PC-3 (cell line): ENCODE data around the gene NOP14. TPM values are rescaled to one million over a fixed set of nuclear protein-coding genes. Genes with fewer than 3 reads are reported as not detected.
A peak's percentile ranks its signal among the peaks of the same experiment; 100 is the strongest.

Source experiments
- ATAC-seq: fragments of 200-7000 bp; cut with Tn5 transposase; 2 replicates; pipeline ENCODE4 v1.9.1; 2020; ENCODE audit warnings: mild to moderate bottlenecking, moderate library complexity
- BruUV-seq: library from RNA; stranded (reverse); fragments of 400-500 nt; replicated peaks from 2 replicates; lab custom pipeline; 2021; lab: Mats Ljungman, UMichigan
- CTCF ChIA-PET: fragments of 300-600 bp; sonication (Branson Sonifier 250); formaldehyde crosslinking; loops from one replicate; lab custom pipeline; 2022; ENCODE audit warnings: antibody characterized with exemption; lab: Charles Lee
- POLR2A ChIA-PET: fragments of 300-600 bp; sonication (Branson Sonifier 250); formaldehyde crosslinking; loops from one replicate; lab custom pipeline; 2022; ENCODE audit warnings: antibody characterized with exemption; ENCODE audit not compliant: unreplicated experiment; lab: Charles Lee
- DNase-seq: peaks from one replicate; pipeline ENCODE4 v3.0.0-alpha.2; 2015
- H2AFZ ChIP-seq: fragments of 300-600 bp; sonication (generic); 2 replicates; pipeline ENCODE4 v1.6.0; 2016; ENCODE audit warnings: antibody characterized with exemption, low read length
- H3F3A ChIP-seq: fragments of 300-600 bp; sonication (generic); one replicate; pipeline ENCODE4 v1.6.0; 2017; ENCODE audit warnings: antibody characterized with exemption, low read length, control low read depth, mild to moderate bottlenecking; ENCODE audit not compliant: unreplicated experiment
- H3K27ac ChIP-seq: fragments of 300-600 bp; sonication (generic); 2 replicates; pipeline ENCODE4 v1.5.1; 2016; ENCODE audit warnings: mild to moderate bottlenecking, low read length
- H3K27me3 ChIP-seq: fragments of 300-600 bp; sonication (generic); 2 replicates; pipeline ENCODE4 v1.6.1; 2016; ENCODE audit warnings: low read length, mixed read lengths
- H3K36me3 ChIP-seq: fragments of 300-600 bp; sonication (generic); 2 replicates; pipeline ENCODE4 v1.6.1; 2016; ENCODE audit warnings: low read depth, mixed run types, low read length, mixed read lengths
- H3K4me1 ChIP-seq: fragments of 300-600 bp; sonication (generic); 2 replicates; pipeline ENCODE4 v1.5.1; 2016; ENCODE audit warnings: low read length; ENCODE audit not compliant: insufficient read depth
- H3K4me2 ChIP-seq: fragments of 300-600 bp; sonication (generic); 2 replicates; pipeline ENCODE4 v1.6.0; 2016; ENCODE audit warnings: low read length
- H3K4me3 ChIP-seq: fragments of 300-600 bp; sonication (generic); 2 replicates; pipeline ENCODE4 v1.5.1; 2016; ENCODE audit warnings: mild to moderate bottlenecking, low read length, mixed read lengths
- H3K79me2 ChIP-seq: fragments of 300-600 bp; sonication (generic); 2 replicates; pipeline ENCODE4 v1.6.1; 2017; ENCODE audit warnings: low read length, mixed read lengths
- H3K9ac ChIP-seq: fragments of 300-600 bp; sonication (generic); 2 replicates; pipeline ENCODE4 v1.6.0; 2016; ENCODE audit warnings: mild to moderate bottlenecking, low read length
- H3K9me2 ChIP-seq: fragments of 300-600 bp; sonication (generic); replicated peaks from 2 replicates; pipeline ENCODE4 v1.6.1; 2016; ENCODE audit warnings: mixed run types, low read length, mixed read lengths
- H3K9me3 ChIP-seq: fragments of 300-600 bp; sonication (generic); 2 replicates; pipeline ENCODE4 v1.6.1; 2016; ENCODE audit warnings: low read length, mixed read lengths
- H4K20me1 ChIP-seq: fragments of 300-600 bp; sonication (generic); 2 replicates; pipeline ENCODE4 v1.6.1; 2016; ENCODE audit warnings: low read length, mixed read lengths
- CTCF ChIP-seq: fragments of 300-600 bp; sonication (generic); conservative IDR thresholded peaks from 2 replicates; pipeline ENCODE4 v1.5.1; 2017; ENCODE audit warnings: antibody characterized with exemption, low read depth, mild to moderate bottlenecking, low read length
- EZH2 ChIP-seq: fragments of 300-600 bp; sonication (generic); IDR thresholded peaks from one replicate; pipeline ENCODE4 v1.6.1; 2017; ENCODE audit warnings: antibody characterized with exemption, mild to moderate bottlenecking, low read length; ENCODE audit not compliant: unreplicated experiment
- EZH2phosphoT487 ChIP-seq: fragments of 300-600 bp; sonication (generic); IDR thresholded peaks from 2 replicates; pipeline ENCODE4 v1.6.1; 2018; ENCODE audit warnings: mild to moderate bottlenecking, antibody characterized with exemption, low read length, borderline replicate concordance
- intact Hi-C: fragments of 100-400 bp; cut with micrococcal nuclease; formaldehyde crosslinking; loops from 2 replicates; pipeline ENCODE4 v1.9.0; 2023
- total RNA-seq: library from RNA; depleted of rRNA; stranded (reverse); fragments of >200 nt; gene quantifications from 2 replicates; pipeline ENCODE4 v1.2.3, GENCODE V29; 2014

The NOP14 gene
- total RNA-seq, 1 experiment from 2014 or later: 26.0 TPM

GRCh38 chr4:3007724-3008123 is 44.5 kb upstream of the NOP14 start:
- H4K20me1 ChIP-seq: no peaks in the 10 kb centered on the region
- ChIA-PET CTCF (no interaction called here), POLR2A (no interaction called here)
- DNase-seq: no peak
- H3K4me3 ChIP-seq: no peak overlapping the region
- ATAC-seq: no peak
- H3K27ac ChIP-seq: no peak overlapping the region
- H3K4me1 ChIP-seq: peaks cover 14% of the 10 kb centered on the region
- no peaks in the 10 kb centered on the region for H3K27me3 ChIP-seq
- BruUV-seq: no TSS peak
- H3K9ac ChIP-seq: no peak overlapping the region
- no peaks in the 10 kb centered on the region for H3K36me3 ChIP-seq
- no peaks in the 10 kb centered on the region for H3K9me2 ChIP-seq
- H2AFZ ChIP-seq: no peak overlapping the region
- no peaks in the 10 kb centered on the region for H3K79me2 ChIP-seq
- TF ChIP-seq EZH2phosphoT487 (no peak), CTCF (no peak), EZH2 (no peak)
- H3K4me2 ChIP-seq: no peak overlapping the region
- H3K9me3 ChIP-seq: no peaks in the 10 kb centered on the region
- intact Hi-C loops: no loop called here
- no peaks in the 10 kb centered on the region for H3F3A ChIP-seq

GRCh38 chr4:2996415-2996814 is 33.2 kb upstream of the NOP14 start:
- Histone ChIP-seq H3K79me2 (no peaks in the 10 kb centered on the region), H3K27ac (no peak overlapping the region), H3K4me3 (no peak overlapping the region), H2AFZ (no peak overlapping the region), H3K27me3 (no peaks in the 10 kb centered on the region), H3K9me2 (no peaks in the 10 kb centered on the region), H3K36me3 (no peaks in the 10 kb centered on the region), H3K9ac (no peak overlapping the region), H3K4me1 (no peaks in the 10 kb centered on the region), H3K9me3 (no peaks in the 10 kb centered on the region), H3K4me2 (no peak overlapping the region), H3F3A (no peaks in the 10 kb centered on the region), H4K20me1 (no peaks in the 10 kb centered on the region)
- DNase-seq (no peak), ATAC-seq (peak; percentile 18; the same call in 1 of the 2 replicates)
- TF ChIP-seq CTCF (no peak), EZH2phosphoT487 (no peak), EZH2 (no peak)
- intact Hi-C loops: no loop called here
- no TSS peak for BruUV-seq
- ChIA-PET CTCF (interaction anchor here (0.7 kb wide), 1 partner anchor 527 kb away, joined by 4 read pairs; the partner anchor contains the start of gene RNF4), POLR2A (interaction anchor here (0.6 kb wide), 1 partner anchor 137 kb away, joined by 3 read pairs; no protein-coding TSS in a partner anchor)

- no peak for DNase-seq
- TF ChIP-seq EZH2phosphoT487 (no peak), CTCF (no peak), EZH2 (no peak)
- H3K27ac ChIP-seq: no peak overlapping the region
- no TSS peak for BruUV-seq
- H3K79me2 ChIP-seq: no peaks in the 10 kb centered on the region
- no peak for ATAC-seq
- H3K9me2 ChIP-seq: no peaks in the 10 kb centered on the region
- H3F3A ChIP-seq: no peaks in the 10 kb centered on the region
- H3K4me2 ChIP-seq: no peak overlapping the region
- H3K4me1 ChIP-seq: no peaks in the 10 kb centered on the region
- no peak overlapping the region for H2AFZ ChIP-seq
- no peaks in the 10 kb centered on the region for H3K36me3 ChIP-seq
- H3K4me3 ChIP-seq: no peak overlapping the region
- POLR2A ChIA-PET: interaction anchor here (0.6 kb wide), 1 partner anchor 138 kb away, joined by 3 read pairs; no protein-coding TSS in a partner anchor
- H4K20me1 ChIP-seq: no peaks in the 10 kb centered on the region
- no peak overlapping the region for H3K9ac ChIP-seq
- intact Hi-C loops: no loop called here
- CTCF ChIA-PET: no interaction called here
- H3K27me3 ChIP-seq: no peaks in the 10 kb centered on the region
- H3K9me3 ChIP-seq: no peaks in the 10 kb centered on the region
These were observed 32.5 kb upstream of the NOP14 start for GRCh38 chr4:2995546-2996265.
